Osteocyte (in vitro differentiated cells): ENCODE results near the gene DLG2. TPM values are rescaled to one million over a fixed set of nuclear protein-coding genes. Genes with fewer than 3 reads are reported as not detected.

Source experiments
- DNase-seq: peaks from one replicate; pipeline ENCODE4 v3.0.0; 2021; ENCODE audit warnings: mixed read lengths; ENCODE audit not compliant: unreplicated experiment; ENCODE audit errors: extremely low spot score
- H3K27ac Mint-ChIP-seq: one replicate; pipeline ENCODE4 v1.8.0; 2021; ENCODE audit warnings: mild to moderate bottlenecking, mixed read lengths; ENCODE audit not compliant: unreplicated experiment
- H3K27me3 Mint-ChIP-seq: one replicate; pipeline ENCODE4 v1.8.0; 2021; ENCODE audit warnings: mixed read lengths; ENCODE audit not compliant: unreplicated experiment
- H3K36me3 Mint-ChIP-seq: one replicate; pipeline ENCODE4 v1.8.0; 2021; ENCODE audit warnings: mixed read lengths; ENCODE audit not compliant: unreplicated experiment
- H3K4me1 Mint-ChIP-seq: one replicate; pipeline ENCODE4 v1.8.0; 2021; ENCODE audit warnings: mixed read lengths; ENCODE audit not compliant: unreplicated experiment
- H3K4me3 Mint-ChIP-seq: one replicate; pipeline ENCODE4 v1.8.0; 2021; ENCODE audit warnings: mild to moderate bottlenecking, moderate library complexity, mixed read lengths; ENCODE audit not compliant: unreplicated experiment
- H3K9me3 Mint-ChIP-seq: one replicate; pipeline ENCODE4 v1.8.0; 2021; ENCODE audit warnings: mixed read lengths; ENCODE audit not compliant: unreplicated experiment
- CTCF ChIP-seq: fragments of 200-600 bp; sonication (generic); IDR thresholded peaks from 2 replicates; pipeline ENCODE4 v1.5.0; 2021; ENCODE audit warnings: antibody characterized with exemption, mild to moderate bottlenecking, moderate library complexity
- total RNA-seq: library from RNA; stranded (reverse); gene quantifications from 2 replicates; pipeline ENCODE4 v1.2.1, GENCODE V29; 2021

DLG2 gene
- total RNA-seq, 1 donor from 2014 or later: 2.1 TPM

GRCh38 chr11:83666149-83666548 lies 1961.0 kb downstream of the DLG2 start:
- H3K4me3 Mint-ChIP-seq: no peak overlapping the region
- no peak for DNase-seq
- no peaks in the 10 kb centered on the region for H3K4me1 Mint-ChIP-seq
- no peak for TF ChIP-seq CTCF
- H3K27me3 Mint-ChIP-seq: peaks cover 2% of the 10 kb centered on the region
- H3K36me3 Mint-ChIP-seq: no peaks in the 10 kb centered on the region
- no peak overlapping the region for H3K27ac Mint-ChIP-seq
- H3K9me3 Mint-ChIP-seq: no peaks in the 10 kb centered on the region

- TF ChIP-seq CTCF: no peak
- Mint-ChIP-seq H3K4me1 (no peaks in the 10 kb centered on the region), H3K4me3 (no peak overlapping the region), H3K36me3 (no peaks in the 10 kb centered on the region), H3K9me3 (no peaks in the 10 kb centered on the region), H3K27ac (no peak overlapping the region), H3K27me3 (peaks cover under 1% of the 10 kb centered on the region)
- no peak for DNase-seq
These were observed 1963.2 kb downstream of the DLG2 start for GRCh38 chr11:83663988-83664387.

- Mint-ChIP-seq H3K4me1 (no peaks in the 10 kb centered on the region), H3K36me3 (no peaks in the 10 kb centered on the region), H3K27ac (no peak overlapping the region), H3K9me3 (no peaks in the 10 kb centered on the region), H3K4me3 (no peak overlapping the region), H3K27me3 (no peaks in the 10 kb centered on the region)
- no peak for DNase-seq
- no peak for TF ChIP-seq CTCF
These were observed 1963.7 kb downstream of the DLG2 start for GRCh38 chr11:83663446-83663845.

GRCh38 chr11:83662494-83662893 lies 1964.7 kb downstream of the DLG2 start:
- Mint-ChIP-seq H3K27me3 (no peaks in the 10 kb centered on the region), H3K27ac (no peak overlapping the region), H3K36me3 (no peaks in the 10 kb centered on the region), H3K4me3 (no peak overlapping the region), H3K4me1 (no peaks in the 10 kb centered on the region), H3K9me3 (no peaks in the 10 kb centered on the region)
- no peak for TF ChIP-seq CTCF
- DNase-seq: no peak

GRCh38 chr11:83661491-83662350 lies 1965.4 kb downstream of the DLG2 start:
- Mint-ChIP-seq H3K4me3 (no peak overlapping the region), H3K4me1 (no peaks in the 10 kb centered on the region), H3K36me3 (no peaks in the 10 kb centered on the region), H3K27ac (no peak overlapping the region), H3K27me3 (no peaks in the 10 kb centered on the region), H3K9me3 (no peaks in the 10 kb centered on the region)
- no peak for DNase-seq
- TF ChIP-seq CTCF: no peak
